ENCODE measurements around the gene UCHL5.

GRCh38 chr1:193062698-193063463 lies 3.7 kb upstream of the UCHL5 start:
- TF ChIP-seq YY1 (IDR thresholded peaks at IDR 0.05): no peak
- no peak for TF ChIP-seq CTCF (IDR thresholded peaks at IDR 0.05; ENCODE audit: low read depth, low read length, missing input control)
- no peak for TF ChIP-seq JUND (IDR thresholded peaks at IDR 0.05)
- no peak for TF ChIP-seq REST (IDR thresholded peaks at IDR 0.05)
- no peak for TF ChIP-seq GABPA (IDR thresholded peaks at IDR 0.05 in 1 of 2, conservative IDR thresholded peaks at IDR 0.05 in 1 of 2)
